ENCODE data around the gene SLC22A3. TPM values are rescaled to one million over a fixed set of nuclear protein-coding genes. Genes with fewer than 3 reads are reported as not detected.

SLC22A3 gene
- total RNA-seq, 1 experiment from 2014 or later = 2.4 TPM

DNA sequence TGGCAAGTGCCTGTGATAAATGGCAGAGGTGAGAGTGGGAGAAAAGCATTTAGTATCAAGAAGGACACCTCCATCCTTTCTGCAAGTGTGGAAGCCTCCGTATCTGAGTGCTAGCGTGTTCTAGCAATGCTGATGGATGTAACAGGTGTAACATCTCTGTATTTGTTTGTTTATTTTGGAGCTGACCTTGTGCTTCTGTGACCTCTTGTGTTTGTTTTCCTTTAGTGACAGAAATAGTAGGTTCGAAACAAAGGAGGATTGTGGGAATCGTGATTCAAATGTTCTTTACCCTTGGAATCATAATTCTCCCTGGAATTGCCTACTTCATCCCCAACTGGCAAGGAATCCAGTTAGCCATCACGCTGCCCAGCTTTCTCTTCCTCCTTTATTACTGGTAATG lies 60.4 kb downstream of the SLC22A3 start:
- no peaks in the 10 kb centered on the region for H3K27me3 Mint-ChIP-seq (ENCODE audit: insufficient read depth, unreplicated experiment)
- no TSS peak for BruUV-seq (replicated peaks)

DNA sequence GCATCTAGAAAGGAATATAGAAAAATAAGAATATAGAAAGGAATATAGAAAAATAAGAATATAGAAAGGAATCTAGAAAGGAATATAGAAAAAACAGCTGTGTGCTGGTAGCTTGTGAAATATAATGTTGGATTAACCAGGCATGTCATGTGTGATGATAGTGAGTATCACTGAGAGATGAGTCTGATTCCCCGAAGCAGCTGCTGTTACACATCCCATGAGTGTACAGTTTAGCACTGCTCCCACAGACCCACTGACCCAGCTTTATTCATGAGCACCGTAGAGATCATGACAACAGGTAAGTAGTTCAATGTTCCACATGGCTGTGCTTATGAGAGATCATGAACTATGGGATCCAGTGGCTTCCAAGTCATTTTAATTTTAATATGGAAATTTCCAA lies 64.8 kb downstream of the SLC22A3 start:
- Mint-ChIP-seq H3K27me3 (ENCODE audit: insufficient read depth, unreplicated experiment) (no peaks in the 10 kb centered on the region), H3K9me3 (ENCODE audit: unreplicated experiment) (no peaks in the 10 kb centered on the region), H3K36me3 (ENCODE audit: insufficient read depth, unreplicated experiment) (no peaks in the 10 kb centered on the region), H3K4me1 (ENCODE audit: low read depth, unreplicated experiment) (no peaks in the 10 kb centered on the region), H3K4me3 (ENCODE audit: unreplicated experiment) (no peak overlapping the region), H3K27ac (ENCODE audit: unreplicated experiment) (no peak overlapping the region)
- H3K9me3 ChIP-seq = no peaks in the 10 kb centered on the region
- H3K4me1 ChIP-seq = no peaks in the 10 kb centered on the region
- POLR2A ChIA-PET = no interaction called here
- H3K4me3 ChIP-seq (ENCODE audit: low read depth, low read length) = no peak overlapping the region
- H3K27me3 ChIP-seq (replicated peaks; ENCODE audit: control insufficient read depth, insufficient read depth, low read length) = no peaks in the 10 kb centered on the region
- no TSS peak for BruUV-seq (replicated peaks)
- no peak for DNase-seq
- intact Hi-C loops (cut with micrococcal nuclease; ENCODE audit: unreplicated experiment) = no loop called here
- TF ChIP-seq CTCF (IDR thresholded peaks at IDR 0.05; ENCODE audit: insufficient read depth in 1 of 2, low read depth in 1 of 2, low read length in 1 of 2, severe bottlenecking in 1 of 2, unreplicated experiment in 1 of 2) = no peak
- CTCF ChIA-PET = no interaction called here
- no peaks in the 10 kb centered on the region for H3K36me3 ChIP-seq (ENCODE audit: control insufficient read depth, insufficient read depth, low read length)

More for the DNA sequence above, 60.4 kb downstream of the SLC22A3 start:
- H3K36me3 Mint-ChIP-seq (ENCODE audit: insufficient read depth, unreplicated experiment) = no peaks in the 10 kb centered on the region
- H3K4me1 Mint-ChIP-seq (ENCODE audit: low read depth, unreplicated experiment) = no peaks in the 10 kb centered on the region
- H3K4me1 ChIP-seq = no peaks in the 10 kb centered on the region
- no peaks in the 10 kb centered on the region for H3K36me3 ChIP-seq (ENCODE audit: control insufficient read depth, insufficient read depth, low read length)
- no peaks in the 10 kb centered on the region for H3K27me3 ChIP-seq (replicated peaks; ENCODE audit: control insufficient read depth, insufficient read depth, low read length)
- H3K9me3 ChIP-seq = no peaks in the 10 kb centered on the region
- no peak for DNase-seq
- ChIA-PET CTCF (no interaction called here), POLR2A (no interaction called here)
- no peak overlapping the region for H3K27ac Mint-ChIP-seq (ENCODE audit: unreplicated experiment)
- intact Hi-C loops (cut with micrococcal nuclease; ENCODE audit: unreplicated experiment) = no loop called here
- H3K4me3 Mint-ChIP-seq (ENCODE audit: unreplicated experiment) = no peak overlapping the region
- TF ChIP-seq CTCF (IDR thresholded peaks at IDR 0.05; ENCODE audit: insufficient read depth in 1 of 2, low read depth in 1 of 2, low read length in 1 of 2, severe bottlenecking in 1 of 2, unreplicated experiment in 1 of 2) = no peak
- H3K9me3 Mint-ChIP-seq (ENCODE audit: unreplicated experiment) = no peaks in the 10 kb centered on the region
- H3K4me3 ChIP-seq (ENCODE audit: low read depth, low read length) = no peak overlapping the region

- Mint-ChIP-seq H3K27me3 (ENCODE audit: insufficient read depth, unreplicated experiment) (no peaks in the 10 kb centered on the region), H3K4me3 (ENCODE audit: unreplicated experiment) (no peak overlapping the region), H3K9me3 (ENCODE audit: unreplicated experiment) (no peaks in the 10 kb centered on the region), H3K36me3 (ENCODE audit: insufficient read depth, unreplicated experiment) (no peaks in the 10 kb centered on the region), H3K4me1 (ENCODE audit: low read depth, unreplicated experiment) (no peaks in the 10 kb centered on the region), H3K27ac (ENCODE audit: unreplicated experiment) (no peak overlapping the region)
- TF ChIP-seq CTCF (IDR thresholded peaks at IDR 0.05; ENCODE audit: insufficient read depth in 1 of 2, low read depth in 1 of 2, low read length in 1 of 2, severe bottlenecking in 1 of 2, unreplicated experiment in 1 of 2) = no peak
- H3K9me3 ChIP-seq = no peaks in the 10 kb centered on the region
- no peaks in the 10 kb centered on the region for H3K4me1 ChIP-seq
- no TSS peak for BruUV-seq (replicated peaks)
- no peak overlapping the region for H3K4me3 ChIP-seq (ENCODE audit: low read depth, low read length)
- H3K36me3 ChIP-seq (ENCODE audit: control insufficient read depth, insufficient read depth, low read length) = no peaks in the 10 kb centered on the region
- H3K27me3 ChIP-seq (replicated peaks; ENCODE audit: control insufficient read depth, insufficient read depth, low read length) = no peaks in the 10 kb centered on the region
- intact Hi-C loops (cut with micrococcal nuclease; ENCODE audit: unreplicated experiment) = no loop called here
- ChIA-PET CTCF (no interaction called here), POLR2A (no interaction called here)
- no peak for DNase-seq
These were observed 69.0 kb downstream of the SLC22A3 start for GRCh38 chr6:160417146-160417545.
